Body of pancreas (tissue), 4 donors: ENCODE data around the gene SERPINB6. TPM values are rescaled to one million over a fixed set of nuclear protein-coding genes. Genes with fewer than 3 reads are reported as not detected.

Experiments
- ATAC-seq: fragments of 150-250 bp; one replicate; pipeline ENCODE4 v1.9.1; 2016
- DNase-seq, 4 donors: peaks; one replicate each; pipeline ENCODE4 v3.0.0-alpha.2; 2019
- H3K27ac ChIP-seq, 4 donors: fragments of 200-600 bp; sonication (generic); 1 replicate in 3 of 4; 2 replicates in 1 of 4; pipeline versions ENCODE4 v1.5.1 to v1.6.1; 2016 to 2019; ENCODE audit warnings: mild to moderate bottlenecking in 1 of 4, mixed read lengths in 1 of 4, moderate library complexity in 1 of 4
- H3K27me3 ChIP-seq, 2 donors: fragments of 200-600 bp; sonication (generic); one replicate each; pipeline ENCODE4 v1.6.0; 2016; ENCODE audit warnings: mild to moderate bottlenecking in 1 of 2
- H3K36me3 ChIP-seq, 2 donors: fragments of 200-600 bp; sonication (generic); replicated peaks in 1 of 2; 2 replicates each; pipeline ENCODE4 v1.5.1; 2016; ENCODE audit warnings: low read depth in 2 of 2; ENCODE audit not compliant: insufficient read depth in 1 of 2
- H3K4me1 ChIP-seq: fragments of 200-600 bp; sonication (generic); one replicate; pipeline ENCODE4 v1.6.0; 2016
- H3K4me3 ChIP-seq, 2 donors: fragments of 200-600 bp; sonication (generic); 1 replicate in 1 of 2; 2 replicates in 1 of 2; pipeline ENCODE4 v1.5.1; 2016 to 2019
- H3K9me3 ChIP-seq, 3 donors: fragments of 200-600 bp; sonication (generic); 1 replicate in 2 of 3; 2 replicates in 1 of 3; pipeline ENCODE4 v1.5.1; 2016
- CTCF ChIP-seq, 7 experiments: fragments of 450-650 bp in 4 of 7; fragments of 200-600 bp in 3 of 7; sonication (generic) in 3 of 7; IDR thresholded peaks; one replicate each; pipeline ENCODE4 v1.5.1; 2016 to 2019; ENCODE audit warnings: antibody characterized with exemption in 7 of 7
- POLR2A ChIP-seq, 3 donors: fragments of 450-650 bp; IDR thresholded peaks; one replicate each; pipeline ENCODE4 v1.6.1; 2016; ENCODE audit warnings: antibody characterized with exemption in 3 of 3, mild to moderate bottlenecking in 2 of 3
- WGBS, 2 donors: methylation state at CpG; one replicate each; pipeline ENCODE4 v1.1.5; 2017; 5-methylcytosine and 5-hydroxymethylcytosine counted together
- intact Hi-C: fragments of 100-400 bp; cut with DNase I; formaldehyde crosslinking; loops from one replicate; pipeline ENCODE4 v1.15.1; 2023
- total RNA-seq, 2 donors: library from RNA; depleted of rRNA; stranded (reverse); fragments of >200 nt; gene quantifications; one replicate each; pipeline ENCODE4 v1.1.0, GENCODE V29; 2016

Gene SERPINB6
- total RNA-seq, 2 donors from 2014 or later, result 113 to 147 TPM

DNA sequence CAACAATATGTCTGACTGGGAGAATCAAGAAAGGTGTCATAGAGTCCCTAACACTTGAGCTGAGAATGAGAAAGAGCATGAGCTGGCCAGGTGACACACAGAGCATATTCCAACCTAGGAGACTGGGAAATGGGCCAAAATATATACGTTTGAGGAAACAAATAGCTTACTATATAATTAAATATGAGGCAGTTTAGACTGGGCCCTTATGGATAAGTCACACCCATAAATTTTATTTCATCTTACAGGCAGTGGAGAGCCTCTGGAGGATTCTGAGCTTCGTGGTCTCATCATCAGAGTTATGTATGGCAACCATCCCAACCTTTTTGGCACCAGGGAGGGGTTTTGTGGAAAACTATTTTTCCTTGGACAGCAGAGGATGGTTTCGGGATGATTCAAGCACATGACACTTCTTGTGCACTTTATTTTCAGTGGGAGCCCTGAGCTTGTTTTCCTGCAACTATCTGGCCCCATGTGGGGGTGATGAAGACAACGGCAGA lies 15.4 kb upstream of the SERPINB6 start:
- intact Hi-C loops, result no loop called here
- Histone ChIP-seq H3K4me3 (no peak overlapping the region), H3K27me3 (no peaks in the 10 kb centered on the region), H3K9me3 (no peaks in the 10 kb centered on the region), H3K36me3 (no peaks in the 10 kb centered on the region), H3K4me1 (peaks cover 17% of the 10 kb centered on the region), H3K27ac (peak overlapping the region in 1 of 4 donors; percentile 94)
- WGBS, 2 donors, result 50 to 64% methylated on average over 3 to 4 of the region's 4 CpGs
- DNase-seq, result peak in 1 of 4 donors; percentile 38
- TF ChIP-seq CTCF (IDR thresholded peaks at IDR 0.05) (no peak), POLR2A (IDR thresholded peaks at IDR 0.05) (no peak)
- no peak for ATAC-seq

DNA sequence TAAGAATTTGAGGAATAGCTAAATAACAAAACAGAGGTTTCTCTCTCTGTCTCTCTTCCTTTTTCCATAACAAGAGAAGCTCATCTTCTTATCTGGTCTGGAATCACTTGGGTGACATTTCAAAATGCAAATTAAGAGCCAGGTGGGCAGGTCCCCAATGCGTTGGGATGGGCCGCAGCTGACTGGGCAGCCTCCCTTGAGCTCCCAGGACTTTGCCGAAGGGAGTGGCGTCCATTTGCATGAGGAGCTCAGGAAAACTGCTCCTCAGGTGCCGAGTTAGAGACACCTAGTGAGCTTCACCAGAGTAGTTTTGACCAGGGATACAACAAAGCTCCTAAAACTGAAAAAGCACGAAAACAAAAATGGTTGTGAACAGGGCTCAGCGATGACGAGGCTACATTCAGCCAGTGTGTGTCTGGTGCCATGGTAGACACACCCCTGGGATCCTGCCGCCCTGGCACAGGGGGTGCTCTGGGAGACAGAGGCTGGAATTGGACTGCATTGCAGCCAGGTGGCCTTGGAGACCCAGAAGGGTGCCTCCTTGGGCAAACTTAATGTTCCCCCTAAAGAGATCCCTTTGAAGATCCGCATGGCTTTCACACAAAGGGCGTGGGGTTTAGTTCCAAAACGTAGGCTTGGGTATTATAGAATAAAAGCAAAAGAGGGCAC lies 13.5 kb upstream of the SERPINB6 start:
- Histone ChIP-seq H3K9me3 (no peaks in the 10 kb centered on the region), H3K4me1 (peaks cover 17% of the 10 kb centered on the region), H3K27me3 (no peaks in the 10 kb centered on the region), H3K4me3 (no peak overlapping the region), H3K27ac (no peak overlapping the region), H3K36me3 (no peaks in the 10 kb centered on the region)
- DNase-seq, result no peak
- intact Hi-C loops, result loop anchor here (5.0 kb wide), 1 partner anchor 38 kb away; no protein-coding TSS in a partner anchor
- no peak for TF ChIP-seq CTCF (IDR thresholded peaks at IDR 0.05)
- no peak for TF ChIP-seq POLR2A (IDR thresholded peaks at IDR 0.05)
- WGBS, 2 donors, result 84 to 86% methylated on average over 12 of the region's 12 CpGs
- ATAC-seq, result no peak

- no peak overlapping the region for H3K27ac ChIP-seq
- no peaks in the 10 kb centered on the region for H3K36me3 ChIP-seq
- WGBS, 2 donors, result 73 to 79% methylated on average over 4 of the region's 4 CpGs
- H3K27me3 ChIP-seq, result no peaks in the 10 kb centered on the region
- no peak for TF ChIP-seq CTCF (IDR thresholded peaks at IDR 0.05)
- no peak for TF ChIP-seq POLR2A (IDR thresholded peaks at IDR 0.05)
- peaks cover 9% of the 10 kb centered on the region for H3K4me1 ChIP-seq
- H3K4me3 ChIP-seq, result no peak overlapping the region
- no peaks in the 10 kb centered on the region for H3K9me3 ChIP-seq
- intact Hi-C loops, result loop anchor here (5.0 kb wide), 1 partner anchor 35 kb away; no protein-coding TSS in a partner anchor
- DNase-seq (no peak), ATAC-seq (no peak)
Measured at GRCh38 chr6:2982426-2983117, 11.2 kb upstream of the SERPINB6 start.

- Histone ChIP-seq H3K36me3 (no peaks in the 10 kb centered on the region), H3K27me3 (no peaks in the 10 kb centered on the region), H3K4me1 (no peaks in the 10 kb centered on the region), H3K4me3 (no peak overlapping the region), H3K9me3 (no peaks in the 10 kb centered on the region), H3K27ac (peak overlapping the region in 1 of 4 donors; percentile 49)
- 88% methylated on average over 3 of the region's 3 CpGs for WGBS, 2 donors
- ATAC-seq (peak; percentile 28), DNase-seq (no peak)
- intact Hi-C loops, result loop anchor here (5.0 kb wide), 1 partner anchor 33 kb away; no protein-coding TSS in a partner anchor
- TF ChIP-seq POLR2A (IDR thresholded peaks at IDR 0.05), result no peak
- TF ChIP-seq CTCF (IDR thresholded peaks at IDR 0.05), result no peak
Measured at GRCh38 chr6:2980465-2980855, 9.1 kb upstream of the SERPINB6 start.
